Upper lobe of left lung (tissue), 6 donors: ENCODE results near the gene PTPRN2. TPM values are rescaled to one million over a fixed set of nuclear protein-coding genes. Genes with fewer than 3 reads are reported as not detected.

Experiments used
- ATAC-seq, 2 donors: fragments of 200-7000 bp; cut with Tn5 transposase; one replicate each; pipeline ENCODE4 v1.9.1; 2022; ENCODE audit warnings: mild to moderate bottlenecking in 2 of 2, moderate library complexity in 2 of 2; ENCODE audit not compliant: low FRiP score in 2 of 2
- DNase-seq, 2 donors: peaks; one replicate each; pipeline ENCODE4 v3.0.0-alpha.2; 2019 to 2020
- H3K27ac ChIP-seq, 4 donors: fragments of 200-600 bp; sonication (generic); one replicate each; pipeline ENCODE4 v1.5.1; 2016 to 2019
- H3K27me3 ChIP-seq, 4 donors: fragments of 200-600 bp; sonication (generic); one replicate each; pipeline ENCODE4 v1.5.1; 2017 to 2019
- H3K36me3 ChIP-seq, 4 donors: fragments of 200-600 bp; sonication (generic); one replicate each; pipeline ENCODE4 v1.5.1; 2016 to 2019
- H3K4me1 ChIP-seq, 4 donors: fragments of 200-600 bp; sonication (generic); one replicate each; pipeline ENCODE4 v1.5.1; 2018 to 2019
- H3K4me3 ChIP-seq, 4 donors: fragments of 200-600 bp; sonication (generic); one replicate each; pipeline ENCODE4 v1.5.1; 2017 to 2019; ENCODE audit warnings: mild to moderate bottlenecking in 2 of 4, moderate library complexity in 1 of 4
- H3K9me3 ChIP-seq, 4 donors: fragments of 200-600 bp; sonication (generic); one replicate each; pipeline ENCODE4 v1.5.1; 2018 to 2019
- CTCF ChIP-seq, 6 experiments: fragments of 450-650 bp in 4 of 6; fragments of 200-600 bp in 2 of 6; sonication (generic) in 2 of 6; IDR thresholded peaks; one replicate each; pipeline ENCODE4 v1.5.1; 2016 to 2019; ENCODE audit warnings: antibody characterized with exemption in 6 of 6
- EP300 ChIP-seq, 4 donors: sonication (generic); formaldehyde crosslinking; IDR thresholded peaks; one replicate each; pipeline ENCODE4 v1.5.1; 2017; ENCODE audit warnings: antibody characterized with exemption in 4 of 4, control low read depth in 2 of 4
- POLR2A ChIP-seq, 4 donors: fragments of 450-650 bp; IDR thresholded peaks; one replicate each; pipeline ENCODE4 v1.5.1; 2016 to 2017; ENCODE audit warnings: antibody characterized with exemption in 4 of 4, mild to moderate bottlenecking in 2 of 4
- POLR2AphosphoS5 ChIP-seq, 2 donors: sonication (generic); formaldehyde crosslinking; IDR thresholded peaks; one replicate each; pipeline ENCODE4 v1.5.1; 2017; ENCODE audit warnings: antibody characterized with exemption in 2 of 2
- WGBS, 2 donors: methylation state at CpG; one replicate each; pipeline ENCODE4 v1.1.5; 2017 to 2018; 5-methylcytosine and 5-hydroxymethylcytosine counted together
- total RNA-seq, 6 donors: library from RNA; depleted of rRNA in 4 of 6; stranded (reverse); fragments of >200 nt in 4 of 6; gene quantifications; one replicate each; pipeline versions ENCODE4 v1.1.0 to v1.2.1, GENCODE V29; 2016 to 2021
- donor health status: DM: no; HTN: no; CAD: no; lungs with moderate emphysema.
- donor health status: DM: no; HTN: yes; CAD: no; lungs with severe emphysema.

Gene PTPRN2
- total RNA-seq, 6 donors from 2014 or later: 3.3 to 7.9 (median 5.2) TPM

GRCh38 chr7:157610671-157611295 is 976.8 kb downstream of the PTPRN2 start:
- Histone ChIP-seq H3K36me3 (no peaks in the 10 kb centered on the region), H3K4me3 (no peak overlapping the region), H3K4me1 (peaks cover 0 to 19% (median 2%) of the 10 kb centered on the region in 4 donors), H3K27ac (no peak overlapping the region), H3K9me3 (no peaks in the 10 kb centered on the region), H3K27me3 (peaks cover 0 to 5% (median 0%) of the 10 kb centered on the region in 4 donors)
- no peak for TF ChIP-seq POLR2AphosphoS5 (IDR thresholded peaks at IDR 0.05)
- no peak for TF ChIP-seq POLR2A (IDR thresholded peaks at IDR 0.05)
- TF ChIP-seq CTCF (IDR thresholded peaks at IDR 0.05): no peak
- DNase-seq (no peak), ATAC-seq (no peak)
- WGBS, 2 donors: 87 to 90% methylated on average over 9 to 16 of the region's 17 CpGs

- no peak overlapping the region for H3K27ac ChIP-seq
- no peaks in the 10 kb centered on the region for H3K9me3 ChIP-seq
- DNase-seq (no peak), ATAC-seq (no peak)
- no peaks in the 10 kb centered on the region for H3K36me3 ChIP-seq
- H3K4me3 ChIP-seq: no peak overlapping the region
- H3K27me3 ChIP-seq: peaks cover 0 to 5% (median 0%) of the 10 kb centered on the region in 4 donors
- no peak for TF ChIP-seq POLR2AphosphoS5 (IDR thresholded peaks at IDR 0.05)
- TF ChIP-seq EP300 (IDR thresholded peaks at IDR 0.05): no peak
- TF ChIP-seq CTCF (IDR thresholded peaks at IDR 0.05): no peak
- no peak for TF ChIP-seq POLR2A (IDR thresholded peaks at IDR 0.05)
- peaks cover 0 to 19% (median 2%) of the 10 kb centered on the region in 4 donors for H3K4me1 ChIP-seq
- 86 to 94% methylated on average over 12 to 21 of the region's 22 CpGs for WGBS, 2 donors
Measured at GRCh38 chr7:157609932-157610640, 977.5 kb downstream of the PTPRN2 start.

- no peak for ATAC-seq
- H3K9me3 ChIP-seq: no peaks in the 10 kb centered on the region
- no peak overlapping the region for H3K4me3 ChIP-seq
- no peaks in the 10 kb centered on the region for H3K36me3 ChIP-seq
- TF ChIP-seq CTCF (IDR thresholded peaks at IDR 0.05) (no peak), POLR2A (IDR thresholded peaks at IDR 0.05) (no peak), EP300 (IDR thresholded peaks at IDR 0.05) (no peak), POLR2AphosphoS5 (IDR thresholded peaks at IDR 0.05) (no peak)
- WGBS, 2 donors: 95 to 96% methylated on average over 14 to 15 of the region's 15 CpGs
- H3K27ac ChIP-seq: no peak overlapping the region
- no peak for DNase-seq
- H3K27me3 ChIP-seq: peaks cover 0 to 5% (median 0%) of the 10 kb centered on the region in 4 donors
- H3K4me1 ChIP-seq: peaks cover 0 to 19% (median 2%) of the 10 kb centered on the region in 4 donors
Measured at GRCh38 chr7:157609516-157609915, 978.1 kb downstream of the PTPRN2 start.

GRCh38 chr7:157607218-157607617 is 980.4 kb downstream of the PTPRN2 start:
- Histone ChIP-seq H3K9me3 (no peaks in the 10 kb centered on the region), H3K27me3 (no peaks in the 10 kb centered on the region), H3K27ac (no peak overlapping the region), H3K4me1 (no peaks in the 10 kb centered on the region), H3K4me3 (no peak overlapping the region), H3K36me3 (no peaks in the 10 kb centered on the region)
- TF ChIP-seq POLR2AphosphoS5 (IDR thresholded peaks at IDR 0.05) (no peak), POLR2A (IDR thresholded peaks at IDR 0.05) (no peak), CTCF (IDR thresholded peaks at IDR 0.05) (no peak)
- WGBS, 2 donors: 77 to 85% methylated on average over 4 to 10 of the region's 10 CpGs
- no peak for DNase-seq
- ATAC-seq: no peak
